MM.1S (cell line): ENCODE results near the gene LTV1.

ENCODE experiments used
- CTCF ChIP-seq: fragments of 300-600 bp; sonication (generic); IDR thresholded peaks from 2 replicates; pipeline ENCODE4 v1.5.1; 2016; ENCODE audit warnings: antibody characterized with exemption, low read length, mixed read lengths
- EZH2 ChIP-seq: fragments of 300-600 bp; sonication (generic); optimal IDR thresholded peaks from 2 replicates; pipeline ENCODE3; 2017; ENCODE audit warnings: low read depth, mild to moderate bottlenecking, antibody characterized with exemption, low read length, mixed read lengths
- EZH2phosphoT487 ChIP-seq: fragments of 300-600 bp; sonication (generic); IDR thresholded peaks from 2 replicates; pipeline ENCODE4 v1.6.1; 2018; ENCODE audit warnings: antibody characterized with exemption, low read length

- TF ChIP-seq CTCF (no peak), EZH2 (no peak), EZH2phosphoT487 (no peak)
Observed at GRCh38 chr6:143843677-143843999, 500 bp downstream of the LTV1 start.
